ENCODE data around the gene KLHL10. TPM values are rescaled to one million over a fixed set of nuclear protein-coding genes. Genes with fewer than 3 reads are reported as not detected.

KLHL10 gene
- total and polyA plus RNA-seq, 2 of the 13 experiments (the other 11 are each of a cell fraction or from before 2014, with no cell fraction given): 0.04 to 0.08 TPM

- no peak for TF ChIP-seq ZBTB4 (CRISPR knock-in tag; IDR thresholded peaks at IDR 0.05; ENCODE audit: borderline replicate concordance)
- TF ChIP-seq EED (CRISPR knock-in tag; IDR thresholded peaks at IDR 0.05): no peak
- no peak for TF ChIP-seq NFIC (IDR thresholded peaks at IDR 0.05; ENCODE audit: low read length)
- no peak for TF ChIP-seq PBX2 (CRISPR knock-in tag; IDR thresholded peaks at IDR 0.05)
- TF ChIP-seq HBP1 (CRISPR knock-in tag; IDR thresholded peaks at IDR 0.05; ENCODE audit: low read depth): no peak
Measured at GRCh38 chr17:41892021-41892376, 54.4 kb downstream of the KLHL10 start (continued).

GRCh38 chr17:41893384-41893783, 55.8 kb downstream of the KLHL10 start:
- no peak for DNase-seq (ENCODE audit: low spot score)

More at GRCh38 chr17:41893384-41893783, 55.8 kb downstream of the KLHL10 start:
- no peak for ATAC-seq
- H3K36me3 ChIP-seq (replicated peaks in 1 of 2; ENCODE audit: control insufficient read depth in 1 of 2, insufficient read depth in 2 of 2, low read length in 2 of 2): peaks cover 41 to 81% of the 10 kb centered on the region in 2 experiments
- H3K4me1 ChIP-seq (ENCODE audit: insufficient read depth, low read length): peaks cover 35% of the 10 kb centered on the region
- 96% methylated on average over 3 of the region's 3 CpGs for WGBS (ENCODE audit: low lambda C conversion rate)
- H3K79me2 ChIP-seq (ENCODE audit: insufficient read depth, low read length): no peaks in the 10 kb centered on the region
- no peak overlapping the region for H3K4me2 ChIP-seq (ENCODE audit: low read depth, low read length)
- intact Hi-C loops (cut with micrococcal nuclease; ENCODE audit: unreplicated experiment): no loop called here
- FAIRE-seq: no peak
- TF ChIP-seq SIN3A (IDR thresholded peaks at IDR 0.05; ENCODE audit: borderline replicate concordance, low read depth, low read length): 0 out of 2 replicates have a peak, but pooled peaks have one; percentile 19
- no peak for TF ChIP-seq FOXA3 (CRISPR knock-in tag; IDR thresholded peaks at IDR 0.05)
- peak; percentile 65 to 79 for TF ChIP-seq MAFK (conservative IDR thresholded peaks at IDR 0.05 in 1 of 2, IDR thresholded peaks at IDR 0.05 in 1 of 2; ENCODE audit: low read length in 2 of 2)
- TF ChIP-seq MAFF (IDR thresholded peaks at IDR 0.05; ENCODE audit: low read depth, low read length): peak; percentile 70
- no TSS peak for BruUV-seq (replicated peaks)
- H3K4me3 ChIP-seq (replicated peaks in 1 of 3; ENCODE audit: insufficient read depth in 1 of 3, low read depth in 2 of 3, low read length in 3 of 3): no peak overlapping the region
- POLR2A ChIA-PET: interaction anchor here (1.6 to 3.8 kb wide), 4 partner anchors 15 to 37 kb away, joined by 5 to 18 read pairs (median 12); partner anchors contain the start of genes ACLY, KLHL11 and ODAD4
- H3K9me3 ChIP-seq (ENCODE audit: low read length): no peaks in the 10 kb centered on the region
- no peaks in the 10 kb centered on the region for H4K20me1 ChIP-seq (ENCODE audit: insufficient read depth, low read length)
- H3K27me3 ChIP-seq (ENCODE audit: control insufficient read depth in 1 of 2, insufficient read depth in 2 of 2, low read length in 2 of 2): no peaks in the 10 kb centered on the region
- H2AFZ ChIP-seq (ENCODE audit: low read length): no peak overlapping the region
- in situ Hi-C loops (cut with HindIII; ENCODE audit: extremely low pct_ligation_motif_present, low pct_unique_long_range_greater_than_20kb): no loop called here
- CTCF ChIA-PET (ENCODE audit: low intra/inter-chr PET ratio, low total read pairs): no interaction called here
- no peak overlapping the region for H3K27ac ChIP-seq (ENCODE audit: extremely low read length, insufficient read depth, low read length)
- no peak overlapping the region for H3K9ac ChIP-seq (ENCODE audit: insufficient read depth, low read depth, low read length)
